Panc1 (cell line): ENCODE data around the gene DDX49. TPM values are rescaled to one million over a fixed set of nuclear protein-coding genes. Genes with fewer than 3 reads are reported as not detected.

Source experiments
- ATAC-seq: fragments of 200-7000 bp; cut with Tn5 transposase; 2 replicates; pipeline ENCODE4 v1.9.1; 2020; ENCODE audit warnings: mild to moderate bottlenecking, moderate library complexity
- BruUV-seq: library from RNA; stranded (reverse); fragments of 400-500 nt; replicated peaks from 2 replicates; lab custom pipeline; 2021; lab: Mats Ljungman, UMichigan
- CTCF ChIA-PET: fragments of 300-600 bp; sonication (Branson Sonifier 250); formaldehyde crosslinking; loops from one replicate; lab custom pipeline; 2022; ENCODE audit warnings: antibody characterized with exemption; lab: Charles Lee
- POLR2A ChIA-PET: fragments of 300-600 bp; sonication (Branson Sonifier 250); formaldehyde crosslinking; loops from one replicate; lab custom pipeline; 2022; ENCODE audit warnings: antibody characterized with exemption; lab: Charles Lee
- DNase-seq: peaks from one replicate; pipeline ENCODE4 v3.0.0-alpha.2; 2010; ENCODE audit warnings: low read depth, low spot score
- H3K27ac ChIP-seq: 2 replicates; pipeline ENCODE4 v1.5.1; 2011; ENCODE audit warnings: mild to moderate bottlenecking, low read length, inconsistent platforms
- H3K27me3 ChIP-seq: fragments of 200-500 bp; sonication (Bioruptor generic); 2 replicates; pipeline ENCODE4 v1.6.0; 2014; ENCODE audit warnings: low read length, inconsistent platforms; ENCODE audit not compliant: control insufficient read depth, insufficient read depth
- H3K36me3 ChIP-seq: fragments of 200-500 bp; sonication (Bioruptor generic); 2 replicates; pipeline ENCODE4 v1.5.1; 2014; ENCODE audit warnings: inconsistent platforms, mild to moderate bottlenecking, low read length, moderate library complexity; ENCODE audit not compliant: control insufficient read depth, insufficient read depth
- H3K4me1 ChIP-seq: 2 replicates; pipeline ENCODE4 v1.5.1; 2011; ENCODE audit warnings: inconsistent platforms, mild to moderate bottlenecking, low read length, moderate library complexity; ENCODE audit not compliant: control insufficient read depth, insufficient read depth
- H3K4me3 ChIP-seq, 2 experiments: 2 replicates each; pipeline ENCODE4 v1.5.1; 2011 to 2012; ENCODE audit warnings: low read depth in 2 of 2, low read length in 2 of 2, mild to moderate bottlenecking in 2 of 2, inconsistent platforms in 1 of 2, moderate library complexity in 1 of 2
- H3K9me3 ChIP-seq: fragments of 200-500 bp; sonication (Bioruptor generic); 2 replicates; pipeline ENCODE4 v1.5.1; 2014; ENCODE audit warnings: low read depth, mild to moderate bottlenecking, inconsistent platforms, low read length, moderate library complexity; ENCODE audit not compliant: control insufficient read depth, insufficient read depth
- POLR2AphosphoS5 ChIP-seq: IDR thresholded peaks from 2 replicates; pipeline ENCODE4 v1.6.1; 2012; ENCODE audit warnings: mild to moderate bottlenecking, low read depth, low read length, moderate library complexity
- SIN3A ChIP-seq: IDR thresholded peaks from 2 replicates; pipeline ENCODE4 v1.6.1; 2012; ENCODE audit warnings: low read depth, mild to moderate bottlenecking, low read length, moderate library complexity, borderline replicate concordance; ENCODE audit not compliant: insufficient read depth
- TCF7L2 ChIP-seq: IDR thresholded peaks from 2 replicates; pipeline ENCODE4 v1.6.1; 2011; ENCODE audit warnings: mild to moderate bottlenecking, low read depth, low read length, inconsistent platforms
- in situ Hi-C: cut with HindIII; loops from 2 replicates; pipeline ENCODE4 v1.10.0; 2016; ENCODE audit warnings: low sequenced_read_pairs, low pct_unique_long_range_greater_than_20kb
- intact Hi-C: fragments of 100-400 bp; cut with micrococcal nuclease; formaldehyde crosslinking; loops from one replicate; pipeline ENCODE4 v1.10.0; 2022; ENCODE audit not compliant: unreplicated experiment
- total RNA-seq: library from RNA; stranded (reverse); gene quantifications from one replicate; pipeline ENCODE4 v1.2.1, GENCODE V29; 2021; ENCODE audit not compliant: unreplicated experiment
- TF ChIP-seq, protein P1 (sequence below): fragments of 450-650 bp; IDR thresholded peaks from 2 replicates; pipeline ENCODE4 v1.5.1; 2017; ENCODE audit warnings: mild to moderate bottlenecking
- TF ChIP-seq, protein P2 (sequence below), 2 experiments: IDR thresholded peaks; 2 replicates each; pipeline ENCODE4 v1.6.1; 2011 to 2012; ENCODE audit warnings: low read depth in 2 of 2, control low read depth in 1 of 2, low read length in 1 of 2, mild to moderate bottlenecking in 1 of 2, moderate library complexity in 1 of 2; ENCODE audit not compliant: insufficient read depth in 1 of 2

Gene DDX49
- total RNA-seq, 1 experiment from 2014 or later: 41.5 TPM

DNA sequence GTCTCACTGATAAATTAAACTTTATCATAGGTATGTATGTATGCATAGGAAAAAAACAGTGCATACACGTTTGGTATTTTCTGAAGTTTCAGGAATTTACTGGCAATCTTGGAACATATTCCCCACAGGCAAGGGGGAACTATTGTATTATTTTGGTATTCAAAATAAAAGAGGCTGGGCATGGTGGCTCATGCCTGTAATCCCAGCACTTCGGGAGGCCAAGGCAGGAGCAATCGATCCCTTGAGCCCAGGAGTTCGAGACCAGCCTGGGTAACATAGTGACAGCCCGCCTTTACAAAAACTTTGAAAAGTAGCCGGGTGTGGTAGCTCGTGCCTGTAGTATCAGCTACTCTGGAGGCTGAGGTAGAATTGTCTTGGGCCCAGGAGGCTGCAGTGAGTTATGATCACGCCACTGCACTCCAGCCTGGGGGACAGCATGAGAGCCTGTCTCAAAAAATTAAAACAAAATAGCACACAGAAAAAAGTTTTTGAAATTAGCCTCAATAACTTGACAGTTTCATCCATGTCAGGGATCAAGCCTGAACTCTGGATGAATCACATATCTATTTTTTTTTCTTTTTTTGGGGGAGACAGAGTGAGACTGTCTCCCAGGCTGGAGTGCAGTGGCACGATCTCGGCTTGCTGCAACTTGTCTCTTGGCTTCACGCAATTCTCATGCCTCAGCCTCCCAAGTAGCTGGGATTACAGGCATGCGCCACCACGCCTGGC, 50.6 kb downstream of the DDX49 start:
- ATAC-seq: peak; percentile 22; the same call in 1 of the 2 replicates

DNA sequence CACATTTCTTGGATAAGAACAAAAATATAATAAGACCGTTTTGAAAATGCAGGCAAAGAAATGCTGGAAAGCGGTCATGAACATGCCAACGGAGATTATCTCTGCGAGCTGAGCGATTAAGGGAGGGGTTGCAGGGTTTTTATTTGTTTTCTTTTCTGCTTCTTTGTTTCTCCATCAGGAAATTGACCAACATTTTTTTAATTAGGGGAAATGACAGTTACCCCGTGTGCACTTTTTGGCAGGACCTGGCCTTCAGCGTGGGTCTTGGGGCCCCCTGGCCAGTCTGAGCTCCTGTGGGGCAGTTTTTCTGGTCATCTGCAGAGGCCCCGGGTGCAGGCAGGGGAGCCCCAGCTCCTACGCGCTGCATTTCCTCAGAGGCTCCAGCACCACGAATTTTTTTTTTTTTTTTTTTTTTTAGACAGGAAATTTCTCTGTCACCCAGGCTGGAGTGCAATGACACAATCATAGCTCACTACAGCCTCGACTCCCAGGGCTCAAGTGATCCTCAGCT, 52.8 kb downstream of the DDX49 start:
- H3K27ac ChIP-seq: peak overlapping the region; percentile 75
- no peak overlapping the region for H3K4me3 ChIP-seq
- ChIA-PET POLR2A (interaction anchor here (0.6 kb wide), 1 partner anchor 51 kb away, joined by 6 read pairs; no protein-coding TSS in a partner anchor), CTCF (interaction anchor here (0.6 kb wide), 1 partner anchor 11 kb away, joined by 4 read pairs; no protein-coding TSS in a partner anchor)
- no peaks in the 10 kb centered on the region for H3K27me3 ChIP-seq
- no peaks in the 10 kb centered on the region for H3K9me3 ChIP-seq
- in situ Hi-C loops (no loop called here), intact Hi-C loops (no loop called here)
- no peaks in the 10 kb centered on the region for H3K36me3 ChIP-seq
- no peak for DNase-seq
- TF ChIP-seq, protein P1, sequence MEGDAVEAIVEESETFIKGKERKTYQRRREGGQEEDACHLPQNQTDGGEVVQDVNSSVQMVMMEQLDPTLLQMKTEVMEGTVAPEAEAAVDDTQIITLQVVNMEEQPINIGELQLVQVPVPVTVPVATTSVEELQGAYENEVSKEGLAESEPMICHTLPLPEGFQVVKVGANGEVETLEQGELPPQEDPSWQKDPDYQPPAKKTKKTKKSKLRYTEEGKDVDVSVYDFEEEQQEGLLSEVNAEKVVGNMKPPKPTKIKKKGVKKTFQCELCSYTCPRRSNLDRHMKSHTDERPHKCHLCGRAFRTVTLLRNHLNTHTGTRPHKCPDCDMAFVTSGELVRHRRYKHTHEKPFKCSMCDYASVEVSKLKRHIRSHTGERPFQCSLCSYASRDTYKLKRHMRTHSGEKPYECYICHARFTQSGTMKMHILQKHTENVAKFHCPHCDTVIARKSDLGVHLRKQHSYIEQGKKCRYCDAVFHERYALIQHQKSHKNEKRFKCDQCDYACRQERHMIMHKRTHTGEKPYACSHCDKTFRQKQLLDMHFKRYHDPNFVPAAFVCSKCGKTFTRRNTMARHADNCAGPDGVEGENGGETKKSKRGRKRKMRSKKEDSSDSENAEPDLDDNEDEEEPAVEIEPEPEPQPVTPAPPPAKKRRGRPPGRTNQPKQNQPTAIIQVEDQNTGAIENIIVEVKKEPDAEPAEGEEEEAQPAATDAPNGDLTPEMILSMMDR: no peak
- TF ChIP-seq, protein P2, sequence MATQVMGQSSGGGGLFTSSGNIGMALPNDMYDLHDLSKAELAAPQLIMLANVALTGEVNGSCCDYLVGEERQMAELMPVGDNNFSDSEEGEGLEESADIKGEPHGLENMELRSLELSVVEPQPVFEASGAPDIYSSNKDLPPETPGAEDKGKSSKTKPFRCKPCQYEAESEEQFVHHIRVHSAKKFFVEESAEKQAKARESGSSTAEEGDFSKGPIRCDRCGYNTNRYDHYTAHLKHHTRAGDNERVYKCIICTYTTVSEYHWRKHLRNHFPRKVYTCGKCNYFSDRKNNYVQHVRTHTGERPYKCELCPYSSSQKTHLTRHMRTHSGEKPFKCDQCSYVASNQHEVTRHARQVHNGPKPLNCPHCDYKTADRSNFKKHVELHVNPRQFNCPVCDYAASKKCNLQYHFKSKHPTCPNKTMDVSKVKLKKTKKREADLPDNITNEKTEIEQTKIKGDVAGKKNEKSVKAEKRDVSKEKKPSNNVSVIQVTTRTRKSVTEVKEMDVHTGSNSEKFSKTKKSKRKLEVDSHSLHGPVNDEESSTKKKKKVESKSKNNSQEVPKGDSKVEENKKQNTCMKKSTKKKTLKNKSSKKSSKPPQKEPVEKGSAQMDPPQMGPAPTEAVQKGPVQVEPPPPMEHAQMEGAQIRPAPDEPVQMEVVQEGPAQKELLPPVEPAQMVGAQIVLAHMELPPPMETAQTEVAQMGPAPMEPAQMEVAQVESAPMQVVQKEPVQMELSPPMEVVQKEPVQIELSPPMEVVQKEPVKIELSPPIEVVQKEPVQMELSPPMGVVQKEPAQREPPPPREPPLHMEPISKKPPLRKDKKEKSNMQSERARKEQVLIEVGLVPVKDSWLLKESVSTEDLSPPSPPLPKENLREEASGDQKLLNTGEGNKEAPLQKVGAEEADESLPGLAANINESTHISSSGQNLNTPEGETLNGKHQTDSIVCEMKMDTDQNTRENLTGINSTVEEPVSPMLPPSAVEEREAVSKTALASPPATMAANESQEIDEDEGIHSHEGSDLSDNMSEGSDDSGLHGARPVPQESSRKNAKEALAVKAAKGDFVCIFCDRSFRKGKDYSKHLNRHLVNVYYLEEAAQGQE (IDR thresholded peaks at IDR 0.05; ENCODE audit: insufficient read depth in 1 of 2, low read depth in 2 of 2, low read length in 1 of 2): no peak
- TF ChIP-seq SIN3A (no peak), POLR2AphosphoS5 (no peak), TCF7L2 (no peak)
- H3K4me1 ChIP-seq: peaks cover 17% of the 10 kb centered on the region
- ATAC-seq: peak; percentile 73
- no TSS peak for BruUV-seq

More for the DNA sequence above, 50.6 kb downstream of the DDX49 start:
- Histone ChIP-seq H3K4me1 (peaks cover 19% of the 10 kb centered on the region), H3K27me3 (no peaks in the 10 kb centered on the region), H3K4me3 (no peak overlapping the region), H3K9me3 (no peaks in the 10 kb centered on the region), H3K36me3 (no peaks in the 10 kb centered on the region), H3K27ac (peak overlapping the region; percentile 86)
- in situ Hi-C loops (no loop called here), intact Hi-C loops (no loop called here)
- ChIA-PET POLR2A (interaction anchor here (0.9 kb wide), 1 partner anchor 26 kb away, joined by 5 read pairs; no protein-coding TSS in a partner anchor), CTCF (no interaction called here)
- no peak for DNase-seq
- TF ChIP-seq, protein P1: no peak
- no peak for TF ChIP-seq SIN3A
- TF ChIP-seq TCF7L2: no peak
- TF ChIP-seq, protein P2 (IDR thresholded peaks at IDR 0.05; ENCODE audit: insufficient read depth in 1 of 2, low read depth in 2 of 2, low read length in 1 of 2): no peak
- TF ChIP-seq POLR2AphosphoS5: no peak
- BruUV-seq: no TSS peak
